Measurements from ENCODE around the gene PLD1. TPM values are rescaled to one million over a fixed set of nuclear protein-coding genes. Genes with fewer than 3 reads are reported as not detected.

PLD1 gene
- polyA plus RNA-seq, 4 donors: 35.9 to 99.1 (median 72.1) TPM

DNA sequence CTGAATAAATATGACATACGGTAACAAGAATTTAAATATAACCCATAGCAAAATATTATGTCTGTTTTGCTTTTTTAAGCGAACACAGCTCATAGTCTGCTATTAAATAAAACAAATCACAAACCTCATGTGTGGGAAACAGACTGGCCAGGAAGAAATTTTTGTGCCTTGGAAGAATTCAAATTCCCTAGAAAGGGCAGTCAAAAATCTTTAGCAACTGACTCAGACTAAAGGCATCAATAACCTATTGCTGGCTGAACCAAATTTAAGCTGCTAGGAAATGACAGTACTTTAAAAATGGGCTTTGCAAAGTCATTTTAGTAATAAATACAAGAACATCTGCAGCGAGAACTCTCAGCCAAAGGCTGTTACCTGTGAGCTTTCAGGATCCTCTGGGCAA is 151.4 kb downstream of the PLD1 start:
- DNase-seq (no peak), FAIRE-seq (no peak)
- Histone ChIP-seq H3K4me3 (ENCODE audit: low read depth in 1 of 3, low read length in 3 of 3) (no peak overlapping the region), H3K27ac (ENCODE audit: low read depth in 1 of 3, low read length in 2 of 3) (no peak overlapping the region), H3K9me3 (ENCODE audit: control insufficient read depth in 2 of 2, insufficient read depth in 1 of 2, low read depth in 1 of 2, low read length in 1 of 2) (no peaks in the 10 kb centered on the region), H3K4me1 (ENCODE audit: control insufficient read depth in 3 of 3, insufficient read depth in 2 of 3, low read depth in 1 of 3, low read length in 2 of 3) (no peaks in the 10 kb centered on the region), H3K27me3 (ENCODE audit: control insufficient read depth in 3 of 3, insufficient read depth in 3 of 3, low read length in 3 of 3) (no peaks in the 10 kb centered on the region), H3K36me3 (ENCODE audit: control insufficient read depth in 3 of 3, insufficient read depth in 2 of 3, low read depth in 1 of 3, low read length in 3 of 3) (peaks cover 9 to 34% (median 18%) of the 10 kb centered on the region in 3 donors)
- 89 to 97% (median 92%) methylated on average over 3 of the region's 3 CpGs for WGBS, 3 donors

GRCh38 chr3:171654809-171655208 is 155.5 kb downstream of the PLD1 start:
- H3K4me1 ChIP-seq (ENCODE audit: control insufficient read depth in 3 of 3, insufficient read depth in 2 of 3, low read depth in 1 of 3, low read length in 2 of 3): no peaks in the 10 kb centered on the region
- FAIRE-seq: no peak
- H3K4me3 ChIP-seq (ENCODE audit: low read depth in 1 of 3, low read length in 3 of 3): no peak overlapping the region
- no peaks in the 10 kb centered on the region for H3K27me3 ChIP-seq (ENCODE audit: control insufficient read depth in 3 of 3, insufficient read depth in 3 of 3, low read length in 3 of 3)
- DNase-seq: no peak
- 48 to 75% (median 71%) methylated on average over 3 of the region's 3 CpGs for WGBS, 3 donors
- no peak overlapping the region for H3K27ac ChIP-seq (ENCODE audit: low read depth in 1 of 3, low read length in 2 of 3)
- H3K36me3 ChIP-seq (ENCODE audit: control insufficient read depth in 3 of 3, insufficient read depth in 2 of 3, low read depth in 1 of 3, low read length in 3 of 3): peaks cover 0 to 42% (median 14%) of the 10 kb centered on the region in 3 donors
- H3K9me3 ChIP-seq (ENCODE audit: control insufficient read depth in 2 of 2, insufficient read depth in 1 of 2, low read depth in 1 of 2, low read length in 1 of 2): no peaks in the 10 kb centered on the region

GRCh38 chr3:171654326-171654725 is 156.0 kb downstream of the PLD1 start:
- Histone ChIP-seq H3K4me1 (ENCODE audit: control insufficient read depth in 3 of 3, insufficient read depth in 2 of 3, low read depth in 1 of 3, low read length in 2 of 3) (no peaks in the 10 kb centered on the region), H3K27me3 (ENCODE audit: control insufficient read depth in 3 of 3, insufficient read depth in 3 of 3, low read length in 3 of 3) (no peaks in the 10 kb centered on the region)

GRCh38 chr3:171653701-171654100 is 156.6 kb downstream of the PLD1 start:
- H3K4me1 ChIP-seq (ENCODE audit: control insufficient read depth in 3 of 3, insufficient read depth in 2 of 3, low read depth in 1 of 3, low read length in 2 of 3): no peaks in the 10 kb centered on the region
- H3K27me3 ChIP-seq (ENCODE audit: control insufficient read depth in 3 of 3, insufficient read depth in 3 of 3, low read length in 3 of 3): no peaks in the 10 kb centered on the region
- no peak overlapping the region for H3K4me3 ChIP-seq (ENCODE audit: low read depth in 1 of 3, low read length in 3 of 3)
- no peak overlapping the region for H3K27ac ChIP-seq (ENCODE audit: low read depth in 1 of 3, low read length in 2 of 3)
- no peak for FAIRE-seq
- H3K9me3 ChIP-seq (ENCODE audit: control insufficient read depth in 2 of 2, insufficient read depth in 1 of 2, low read depth in 1 of 2, low read length in 1 of 2): no peaks in the 10 kb centered on the region
- no peak for DNase-seq
- peaks cover 0 to 40% (median 14%) of the 10 kb centered on the region in 3 donors for H3K36me3 ChIP-seq (ENCODE audit: control insufficient read depth in 3 of 3, insufficient read depth in 2 of 3, low read depth in 1 of 3, low read length in 3 of 3)
- WGBS, 3 donors: 84 to 94% (median 86%) methylated on average over 6 of the region's 6 CpGs

More at GRCh38 chr3:171654326-171654725, 156.0 kb downstream of the PLD1 start:
- Histone ChIP-seq H3K4me3 (ENCODE audit: low read depth in 1 of 3, low read length in 3 of 3) (no peak overlapping the region), H3K27ac (ENCODE audit: low read depth in 1 of 3, low read length in 2 of 3) (no peak overlapping the region), H3K9me3 (ENCODE audit: control insufficient read depth in 2 of 2, insufficient read depth in 1 of 2, low read depth in 1 of 2, low read length in 1 of 2) (no peaks in the 10 kb centered on the region), H3K36me3 (ENCODE audit: control insufficient read depth in 3 of 3, insufficient read depth in 2 of 3, low read depth in 1 of 3, low read length in 3 of 3) (peaks cover 0 to 43% (median 14%) of the 10 kb centered on the region in 3 donors)
- 66 to 80% (median 72%) methylated on average over 1 of the region's 1 CpG for WGBS, 3 donors
- FAIRE-seq (no peak), DNase-seq (no peak)

- no peaks in the 10 kb centered on the region for H3K9me3 ChIP-seq (ENCODE audit: control insufficient read depth in 2 of 2, insufficient read depth in 1 of 2, low read depth in 1 of 2, low read length in 1 of 2)
- H3K27ac ChIP-seq (ENCODE audit: low read depth in 1 of 3, low read length in 2 of 3): no peak overlapping the region
- 89 to 92% (median 91%) methylated on average over 1 of the region's 1 CpG for WGBS, 3 donors
- FAIRE-seq: no peak
- DNase-seq: no peak
- H3K36me3 ChIP-seq (ENCODE audit: control insufficient read depth in 3 of 3, insufficient read depth in 2 of 3, low read depth in 1 of 3, low read length in 3 of 3): peaks cover 0 to 44% (median 14%) of the 10 kb centered on the region in 3 donors
- H3K27me3 ChIP-seq (ENCODE audit: control insufficient read depth in 3 of 3, insufficient read depth in 3 of 3, low read length in 3 of 3): no peaks in the 10 kb centered on the region
- H3K4me3 ChIP-seq (ENCODE audit: low read depth in 1 of 3, low read length in 3 of 3): no peak overlapping the region
- H3K4me1 ChIP-seq (ENCODE audit: control insufficient read depth in 3 of 3, insufficient read depth in 2 of 3, low read depth in 1 of 3, low read length in 2 of 3): no peaks in the 10 kb centered on the region
Measured at GRCh38 chr3:171652932-171653331, 157.4 kb downstream of the PLD1 start.

DNA sequence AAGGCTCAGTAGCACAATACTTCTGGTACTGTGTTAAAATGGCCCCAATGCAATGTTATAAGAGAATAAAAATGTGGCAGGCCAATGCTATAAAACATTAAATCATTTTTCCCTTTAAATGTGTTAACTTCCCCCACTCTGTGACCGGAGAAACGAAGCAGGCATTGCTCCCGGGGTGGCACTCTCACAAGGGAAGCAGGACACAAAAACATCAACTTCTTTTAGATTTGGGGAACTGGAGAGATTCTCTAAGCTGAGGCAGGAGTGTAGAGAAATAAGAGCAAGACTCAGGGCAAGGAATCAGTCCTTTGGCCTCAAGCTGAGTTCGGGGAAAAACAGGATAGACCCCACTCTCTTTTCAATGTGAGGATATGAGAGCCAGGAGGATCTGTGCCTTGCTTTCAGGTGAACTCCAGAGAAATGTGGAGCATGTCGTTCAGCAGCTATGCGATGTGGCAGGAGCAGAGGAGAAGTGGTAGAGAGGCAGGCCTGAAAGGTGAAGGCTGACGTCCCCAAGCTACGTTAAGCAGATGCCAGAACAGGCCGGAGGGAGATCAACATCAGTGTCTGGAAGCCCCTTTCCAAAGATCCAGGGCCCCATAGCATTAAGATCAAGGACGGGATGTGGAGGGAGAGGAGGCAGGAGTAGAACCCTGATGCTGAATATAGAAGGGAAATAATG is 160.2 kb downstream of the PLD1 start:
- FAIRE-seq (no peak), DNase-seq (no peak)
- Histone ChIP-seq H3K27me3 (ENCODE audit: control insufficient read depth in 3 of 3, insufficient read depth in 3 of 3, low read length in 3 of 3) (no peaks in the 10 kb centered on the region), H3K36me3 (ENCODE audit: control insufficient read depth in 3 of 3, insufficient read depth in 2 of 3, low read depth in 1 of 3, low read length in 3 of 3) (peaks cover 0 to 33% (median 12%) of the 10 kb centered on the region in 3 donors), H3K4me1 (ENCODE audit: control insufficient read depth in 3 of 3, insufficient read depth in 2 of 3, low read depth in 1 of 3, low read length in 2 of 3) (no peaks in the 10 kb centered on the region), H3K27ac (ENCODE audit: low read depth in 1 of 3, low read length in 2 of 3) (peak overlapping the region in 1 of 3 donors; percentile 9), H3K9me3 (ENCODE audit: control insufficient read depth in 2 of 2, insufficient read depth in 1 of 2, low read depth in 1 of 2, low read length in 1 of 2) (no peaks in the 10 kb centered on the region), H3K4me3 (ENCODE audit: low read depth in 1 of 3, low read length in 3 of 3) (no peak overlapping the region)
- WGBS, 3 donors: 90 to 94% (median 91%) methylated on average over 10 of the region's 10 CpGs

DNA sequence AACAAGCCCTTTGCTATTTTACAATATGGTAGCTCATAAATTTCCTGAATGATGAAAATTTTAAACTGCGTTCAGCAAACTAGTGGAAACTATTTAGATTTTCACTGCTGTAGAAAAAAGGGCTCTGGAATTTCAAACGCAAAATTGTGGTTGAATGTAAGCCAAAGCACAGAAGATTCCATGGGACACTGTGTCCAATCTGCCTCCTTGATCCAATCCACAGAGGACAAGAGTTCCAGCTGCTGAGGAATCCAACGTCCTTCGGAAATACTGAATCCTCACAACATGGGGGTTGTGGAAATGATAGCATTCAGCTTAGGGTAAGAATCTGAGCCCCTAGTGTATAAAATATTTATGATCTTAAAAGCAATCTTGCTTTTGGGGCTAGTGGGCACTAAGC is 161.0 kb downstream of the PLD1 start:
- Histone ChIP-seq H3K4me1 (ENCODE audit: control insufficient read depth in 3 of 3, insufficient read depth in 2 of 3, low read depth in 1 of 3, low read length in 2 of 3) (no peaks in the 10 kb centered on the region), H3K9me3 (ENCODE audit: control insufficient read depth in 2 of 2, insufficient read depth in 1 of 2, low read depth in 1 of 2, low read length in 1 of 2) (no peaks in the 10 kb centered on the region), H3K27ac (ENCODE audit: low read depth in 1 of 3, low read length in 2 of 3) (no peak overlapping the region), H3K36me3 (ENCODE audit: control insufficient read depth in 3 of 3, insufficient read depth in 2 of 3, low read depth in 1 of 3, low read length in 3 of 3) (peaks cover 0 to 34% (median 8%) of the 10 kb centered on the region in 3 donors), H3K4me3 (ENCODE audit: low read depth in 1 of 3, low read length in 3 of 3) (no peak overlapping the region), H3K27me3 (ENCODE audit: control insufficient read depth in 3 of 3, insufficient read depth in 3 of 3, low read length in 3 of 3) (no peaks in the 10 kb centered on the region)
- WGBS, 3 donors: 68 to 91% (median 81%) methylated on average over 4 of the region's 4 CpGs
- FAIRE-seq (no peak), DNase-seq (no peak)

GRCh38 chr3:171648069-171648468 is 162.2 kb downstream of the PLD1 start:
- Histone ChIP-seq H3K27ac (ENCODE audit: low read depth in 1 of 3, low read length in 2 of 3) (no peak overlapping the region), H3K27me3 (ENCODE audit: control insufficient read depth in 3 of 3, insufficient read depth in 3 of 3, low read length in 3 of 3) (no peaks in the 10 kb centered on the region), H3K4me3 (ENCODE audit: low read depth in 1 of 3, low read length in 3 of 3) (no peak overlapping the region), H3K9me3 (ENCODE audit: control insufficient read depth in 2 of 2, insufficient read depth in 1 of 2, low read depth in 1 of 2, low read length in 1 of 2) (no peaks in the 10 kb centered on the region), H3K4me1 (ENCODE audit: control insufficient read depth in 3 of 3, insufficient read depth in 2 of 3, low read depth in 1 of 3, low read length in 2 of 3) (no peaks in the 10 kb centered on the region), H3K36me3 (ENCODE audit: control insufficient read depth in 3 of 3, insufficient read depth in 2 of 3, low read depth in 1 of 3, low read length in 3 of 3) (peaks cover 0 to 36% (median 5%) of the 10 kb centered on the region in 3 donors)
- DNase-seq (no peak), FAIRE-seq (no peak)

Measured in small intestine (tissue), 7 donors.